Neural cell (in vitro differentiated cells): ENCODE data around the gene CXCL3. TPM values are rescaled to one million over a fixed set of nuclear protein-coding genes. Genes with fewer than 3 reads are reported as not detected.

ENCODE experiments used
- H2AFZ ChIP-seq: fragments of 200-600, 300-800 bp; sonication (generic), shearing (Covaris generic); 2 replicates; pipeline ENCODE4 v1.6.0; 2014; ENCODE audit warnings: low read depth, mild to moderate bottlenecking, antibody characterized with exemption, low read length, moderate library complexity
- H3F3A ChIP-seq: fragments of 200-600 bp; shearing (Covaris generic); 2 replicates; pipeline ENCODE4 v1.6.1; 2016; ENCODE audit warnings: mild to moderate bottlenecking, moderate library complexity, mixed read lengths, antibody characterized with exemption, low read length; ENCODE audit not compliant: insufficient read depth, poor library complexity, severe bottlenecking
- H3K27ac ChIP-seq: fragments of 200-600, 300-800 bp; sonication (generic), shearing (Covaris generic); 2 replicates; pipeline ENCODE4 v1.5.1; 2014; ENCODE audit warnings: mild to moderate bottlenecking, low read length, moderate library complexity
- H3K27me3 ChIP-seq: fragments of 300-800, 200-600 bp; sonication (generic), shearing (Covaris generic); 2 replicates; pipeline ENCODE4 v1.6.0; 2014; ENCODE audit warnings: mild to moderate bottlenecking, low read depth, low read length, moderate library complexity; ENCODE audit not compliant: insufficient read depth
- H3K36me3 ChIP-seq: fragments of 300-800, 200-600 bp; sonication (generic), shearing (Covaris generic); 2 replicates; pipeline ENCODE4 v1.5.1; 2014; ENCODE audit warnings: mild to moderate bottlenecking, antibody characterized with exemption, low read length, moderate library complexity; ENCODE audit not compliant: insufficient read depth
- H3K4me2 ChIP-seq: fragments of 300-800, 200-600 bp; sonication (generic), shearing (Covaris generic); 2 replicates; pipeline ENCODE4 v1.6.0; 2014; ENCODE audit warnings: mild to moderate bottlenecking, low read length
- H3K4me3 ChIP-seq: fragments of 300-800, 200-600 bp; sonication (generic), shearing (Covaris generic); 2 replicates; pipeline ENCODE4 v1.5.1; 2014; ENCODE audit warnings: mild to moderate bottlenecking, low read length, moderate library complexity
- H3K79me2 ChIP-seq: fragments of 200-600 bp; shearing (Covaris generic); replicated peaks from 2 replicates; pipeline ENCODE4 v1.6.0; 2014; ENCODE audit warnings: mild to moderate bottlenecking, low read length, moderate library complexity; ENCODE audit not compliant: insufficient read depth
- H3K9ac ChIP-seq: fragments of 300-800, 200-600 bp; sonication (generic), shearing (Covaris generic); 2 replicates; pipeline ENCODE4 v1.6.1; 2016; ENCODE audit warnings: mild to moderate bottlenecking, low read length, mixed read lengths
- H3K9me2 ChIP-seq: fragments of 200-600 bp; shearing (Covaris generic); 2 replicates; pipeline ENCODE4 v1.6.1; 2016; ENCODE audit warnings: mild to moderate bottlenecking, low read length, mixed read lengths; ENCODE audit not compliant: insufficient read depth
- H3K9me3 ChIP-seq: fragments of 200-600, 300-800 bp; sonication (generic), shearing (Covaris generic); 2 replicates; pipeline ENCODE4 v1.6.1; 2016; ENCODE audit warnings: mild to moderate bottlenecking, mixed run types, low read length, moderate library complexity, mixed read lengths
- H4K20me1 ChIP-seq: fragments of 200-600 bp; shearing (Covaris generic); 2 replicates; pipeline ENCODE4 v1.6.1; 2016; ENCODE audit warnings: mild to moderate bottlenecking, mixed run types; ENCODE audit not compliant: insufficient read depth
- CTCF ChIP-seq: fragments of 450-650 bp; IDR thresholded peaks from 2 replicates; pipeline ENCODE4 v1.5.1; 2014; ENCODE audit warnings: antibody characterized with exemption, mild to moderate bottlenecking, moderate library complexity; ENCODE audit not compliant: poor library complexity, severe bottlenecking
- EP300 ChIP-seq: fragments of 450-650 bp; conservative IDR thresholded peaks from 2 replicates; pipeline ENCODE4 v1.6.1; 2014; ENCODE audit warnings: antibody characterized with exemption, mild to moderate bottlenecking, moderate library complexity; ENCODE audit not compliant: poor library complexity, severe bottlenecking
- EZH2 ChIP-seq: fragments of 200-600, 300-800 bp; shearing (Covaris generic), sonication (generic); IDR thresholded peaks from 2 replicates; pipeline ENCODE4 v1.6.1; 2014; ENCODE audit warnings: antibody characterized with exemption, low read length, borderline replicate concordance, mild to moderate bottlenecking; ENCODE audit not compliant: insufficient read depth, poor library complexity, severe bottlenecking
- MXI1 ChIP-seq: fragments of 450-650 bp; conservative IDR thresholded peaks from 2 replicates; pipeline ENCODE4 v1.6.1; 2014; ENCODE audit warnings: antibody characterized with exemption, mild to moderate bottlenecking; ENCODE audit not compliant: poor library complexity, severe bottlenecking
- POLR2AphosphoS5 ChIP-seq: IDR thresholded peaks from 2 replicates; pipeline ENCODE4 v1.6.1; 2012
- RAD21 ChIP-seq: fragments of 450-650 bp; conservative IDR thresholded peaks from 2 replicates; pipeline ENCODE4 v1.6.1; 2014; ENCODE audit warnings: antibody characterized with exemption, mild to moderate bottlenecking, moderate library complexity
- SMC3 ChIP-seq: fragments of 450-650 bp; conservative IDR thresholded peaks from 2 replicates; pipeline ENCODE4 v1.6.1; 2014; ENCODE audit warnings: antibody characterized with exemption, mild to moderate bottlenecking, moderate library complexity; ENCODE audit not compliant: poor library complexity
- TAF1 ChIP-seq: IDR thresholded peaks from 2 replicates; pipeline ENCODE4 v1.6.1; 2012; ENCODE audit warnings: low read depth
- polyA plus RNA-seq: library from polyadenylated mRNA; depleted of rRNA; stranded (reverse); fragments of >200 nt; gene quantifications from 2 replicates; pipeline ENCODE4 v1.2.3, GENCODE V29; 2014
- TF ChIP-seq, protein P1 (sequence below): IDR thresholded peaks from 2 replicates; pipeline ENCODE4 v1.6.1; 2012; ENCODE audit warnings: borderline replicate concordance

CXCL3 gene
- polyA plus RNA-seq, 1 donor from 2014 or later, result not detected

GRCh38 chr4:74021601-74022000, 16.9 kb downstream of the CXCL3 start:
- H3K79me2 ChIP-seq, result no peaks in the 10 kb centered on the region
- H3K4me3 ChIP-seq, result no peak overlapping the region
- H3K36me3 ChIP-seq, result no peaks in the 10 kb centered on the region
- H3K4me2 ChIP-seq, result no peak overlapping the region
- H3K9me2 ChIP-seq, result no peaks in the 10 kb centered on the region
- no peaks in the 10 kb centered on the region for H3K9me3 ChIP-seq
- no peak overlapping the region for H2AFZ ChIP-seq
- no peaks in the 10 kb centered on the region for H3F3A ChIP-seq
- H3K27me3 ChIP-seq, result no peaks in the 10 kb centered on the region
- H4K20me1 ChIP-seq, result no peaks in the 10 kb centered on the region
- no peak overlapping the region for H3K27ac ChIP-seq
- no peak for TF ChIP-seq EZH2
- TF ChIP-seq TAF1, result no peak
- no peak for TF ChIP-seq MXI1
- no peak for TF ChIP-seq CTCF
- TF ChIP-seq RAD21, result no peak
- TF ChIP-seq EP300, result no peak
- TF ChIP-seq, protein P1, sequence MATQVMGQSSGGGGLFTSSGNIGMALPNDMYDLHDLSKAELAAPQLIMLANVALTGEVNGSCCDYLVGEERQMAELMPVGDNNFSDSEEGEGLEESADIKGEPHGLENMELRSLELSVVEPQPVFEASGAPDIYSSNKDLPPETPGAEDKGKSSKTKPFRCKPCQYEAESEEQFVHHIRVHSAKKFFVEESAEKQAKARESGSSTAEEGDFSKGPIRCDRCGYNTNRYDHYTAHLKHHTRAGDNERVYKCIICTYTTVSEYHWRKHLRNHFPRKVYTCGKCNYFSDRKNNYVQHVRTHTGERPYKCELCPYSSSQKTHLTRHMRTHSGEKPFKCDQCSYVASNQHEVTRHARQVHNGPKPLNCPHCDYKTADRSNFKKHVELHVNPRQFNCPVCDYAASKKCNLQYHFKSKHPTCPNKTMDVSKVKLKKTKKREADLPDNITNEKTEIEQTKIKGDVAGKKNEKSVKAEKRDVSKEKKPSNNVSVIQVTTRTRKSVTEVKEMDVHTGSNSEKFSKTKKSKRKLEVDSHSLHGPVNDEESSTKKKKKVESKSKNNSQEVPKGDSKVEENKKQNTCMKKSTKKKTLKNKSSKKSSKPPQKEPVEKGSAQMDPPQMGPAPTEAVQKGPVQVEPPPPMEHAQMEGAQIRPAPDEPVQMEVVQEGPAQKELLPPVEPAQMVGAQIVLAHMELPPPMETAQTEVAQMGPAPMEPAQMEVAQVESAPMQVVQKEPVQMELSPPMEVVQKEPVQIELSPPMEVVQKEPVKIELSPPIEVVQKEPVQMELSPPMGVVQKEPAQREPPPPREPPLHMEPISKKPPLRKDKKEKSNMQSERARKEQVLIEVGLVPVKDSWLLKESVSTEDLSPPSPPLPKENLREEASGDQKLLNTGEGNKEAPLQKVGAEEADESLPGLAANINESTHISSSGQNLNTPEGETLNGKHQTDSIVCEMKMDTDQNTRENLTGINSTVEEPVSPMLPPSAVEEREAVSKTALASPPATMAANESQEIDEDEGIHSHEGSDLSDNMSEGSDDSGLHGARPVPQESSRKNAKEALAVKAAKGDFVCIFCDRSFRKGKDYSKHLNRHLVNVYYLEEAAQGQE, result no peak
- no peak for TF ChIP-seq POLR2AphosphoS5
- no peak for TF ChIP-seq SMC3
- H3K9ac ChIP-seq, result no peak overlapping the region

DNA sequence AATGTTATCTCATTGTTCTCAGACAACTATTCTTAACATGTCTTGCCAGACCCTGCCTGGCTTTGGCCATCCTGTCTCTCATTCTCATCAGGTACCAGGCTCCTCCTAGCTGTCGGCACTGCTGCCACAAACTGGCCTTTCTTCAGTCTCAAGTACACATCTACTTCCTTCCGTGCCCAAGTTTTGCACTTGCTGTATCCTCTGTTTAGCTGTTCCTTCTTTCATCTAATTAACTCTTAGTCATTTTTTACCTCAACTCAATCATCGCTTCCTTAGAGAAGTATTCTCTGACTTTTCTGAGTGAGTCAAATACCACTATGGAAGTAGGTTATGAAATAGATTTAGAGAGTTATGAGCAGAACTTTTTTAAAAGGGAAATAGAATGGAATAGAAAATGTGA, 19.7 kb downstream of the CXCL3 start:
- Histone ChIP-seq H3K9ac (no peak overlapping the region), H3K27me3 (no peaks in the 10 kb centered on the region), H3K4me3 (no peak overlapping the region), H3F3A (no peaks in the 10 kb centered on the region), H3K27ac (no peak overlapping the region), H4K20me1 (no peaks in the 10 kb centered on the region), H3K9me3 (no peaks in the 10 kb centered on the region), H3K36me3 (no peaks in the 10 kb centered on the region), H2AFZ (no peak overlapping the region), H3K79me2 (no peaks in the 10 kb centered on the region), H3K9me2 (no peaks in the 10 kb centered on the region), H3K4me2 (no peak overlapping the region)
- no peak for TF ChIP-seq RAD21
- no peak for TF ChIP-seq SMC3
- TF ChIP-seq CTCF, result no peak
- no peak for TF ChIP-seq MXI1
- TF ChIP-seq POLR2AphosphoS5, result no peak
- no peak for TF ChIP-seq TAF1
- no peak for TF ChIP-seq EP300
- no peak for TF ChIP-seq EZH2
- TF ChIP-seq, protein P1, result no peak
